Stimulated activated CD4-positive, alpha-beta T cell treated with anti-CD3 and anti-CD28 coated beads, Interleukin-4, amount 100 ng/mL, for 24 hours (primary cell): ENCODE data around the gene ASXL1.

Source experiments
- DNase-seq: peaks from one replicate; pipeline ENCODE4 v3.0.0-alpha.2; 2020

The ASXL1 gene

DNA sequence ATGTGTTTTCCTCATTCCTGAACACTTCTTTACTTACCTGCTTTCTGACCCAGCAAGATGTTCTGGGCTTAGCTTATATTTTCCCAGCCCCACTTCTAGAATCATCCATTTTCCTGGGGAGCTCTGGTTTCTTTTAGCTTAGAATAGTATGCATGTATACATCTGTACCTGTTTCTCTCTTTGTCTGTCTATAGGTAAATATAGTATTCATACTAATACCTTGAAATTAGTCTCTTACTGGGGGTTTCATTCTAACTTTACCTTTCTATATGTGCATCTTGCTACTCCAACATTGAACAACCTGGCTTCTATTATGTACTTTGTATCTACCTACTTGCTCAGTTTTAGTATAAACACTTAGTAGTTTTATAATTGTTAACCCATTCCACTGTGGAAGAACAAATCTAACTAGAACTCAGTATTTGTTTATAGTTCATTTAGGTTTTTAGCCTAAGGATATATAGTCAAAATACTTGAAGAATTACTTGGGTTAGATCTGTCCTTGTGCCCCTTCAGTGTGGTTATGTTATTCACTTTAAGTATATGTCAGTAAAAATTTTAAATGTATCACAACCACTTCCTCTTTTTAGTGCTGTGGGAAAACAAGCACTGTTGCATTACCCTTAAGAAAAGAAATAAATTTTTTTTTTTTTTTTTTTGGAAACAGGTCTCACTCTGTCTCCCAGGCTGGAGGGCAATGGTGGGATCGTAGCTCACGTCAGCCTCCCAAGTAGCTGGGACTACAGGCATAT, 54.0 kb downstream of the ASXL1 start:
- no peak for DNase-seq

DNA sequence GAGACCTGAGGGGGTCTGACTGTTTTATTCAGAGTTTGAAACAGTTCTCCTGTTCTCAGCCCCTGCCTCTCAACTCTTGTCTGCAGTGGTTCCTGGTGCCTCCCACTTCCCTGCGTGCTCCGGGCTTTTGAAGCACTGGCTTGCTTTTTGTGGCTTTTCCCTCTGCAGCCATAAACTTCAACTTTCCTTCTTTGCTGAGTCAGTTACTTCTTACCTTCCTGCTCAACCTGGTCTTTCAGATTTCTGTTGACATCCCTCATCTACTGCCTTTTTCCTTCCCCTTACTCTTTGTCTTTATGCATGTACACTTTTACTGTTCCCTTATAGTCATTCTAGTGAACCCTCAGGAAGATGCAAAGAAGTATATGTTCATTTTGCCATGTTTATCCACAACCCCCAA, 57.4 kb downstream of the ASXL1 start:
- no peak for DNase-seq

DNA sequence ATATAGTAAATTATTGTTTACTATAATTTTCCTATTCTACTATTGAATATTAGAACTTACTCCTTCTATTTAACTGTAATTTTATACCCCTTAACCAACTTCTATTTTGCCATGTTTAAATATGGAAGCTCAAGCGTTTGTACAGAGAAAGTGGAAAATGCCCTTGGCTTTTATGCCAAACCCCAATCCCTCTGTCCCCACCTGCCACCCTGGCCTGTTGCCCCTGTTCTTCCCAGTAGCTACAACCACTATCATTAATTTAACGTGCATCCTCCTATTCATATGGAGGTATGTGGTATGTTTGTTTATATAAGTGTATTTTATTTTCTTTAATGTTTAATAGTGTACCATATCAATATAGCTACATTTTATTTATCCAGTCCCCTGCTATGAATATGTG, 58.1 kb downstream of the ASXL1 start:
- no peak for DNase-seq

DNA sequence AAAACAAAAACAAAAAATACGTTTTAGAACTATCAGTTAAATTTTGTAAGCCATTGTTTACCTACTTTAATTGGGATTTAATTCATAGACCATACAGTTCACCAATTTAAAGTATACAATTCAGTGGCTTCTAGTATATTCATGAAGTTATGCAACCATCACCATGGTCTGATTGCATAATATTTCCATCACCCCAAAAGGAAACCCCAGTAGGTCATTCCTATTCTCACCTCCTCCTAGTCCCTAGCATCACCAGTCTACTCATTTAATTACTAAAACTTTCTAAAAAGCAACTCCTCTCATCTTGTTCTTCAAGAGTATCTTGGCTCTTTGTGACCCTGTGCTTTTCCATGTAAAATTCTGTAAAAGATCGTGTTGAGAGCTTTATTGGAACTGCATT, 60.2 kb downstream of the ASXL1 start:
- no peak for DNase-seq

DNA sequence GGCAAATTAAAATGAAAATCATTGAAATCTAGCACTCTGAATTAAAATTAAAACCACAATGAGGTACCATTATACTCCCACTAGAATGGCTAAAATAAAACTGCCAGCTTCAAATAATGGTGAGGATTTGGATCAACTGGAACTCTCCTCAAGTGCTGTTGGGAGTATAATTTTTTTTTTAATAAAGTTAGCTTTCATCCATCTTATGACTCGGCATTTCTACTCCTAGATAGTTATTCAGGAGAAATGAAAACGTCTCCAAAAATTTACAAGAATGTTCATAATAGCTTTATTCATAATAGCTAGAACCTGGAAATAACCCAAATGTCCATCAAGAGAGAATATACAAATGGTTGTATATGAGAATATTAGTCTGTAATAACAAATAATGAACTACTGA, 63.2 kb downstream of the ASXL1 start:
- no peak for DNase-seq

DNA sequence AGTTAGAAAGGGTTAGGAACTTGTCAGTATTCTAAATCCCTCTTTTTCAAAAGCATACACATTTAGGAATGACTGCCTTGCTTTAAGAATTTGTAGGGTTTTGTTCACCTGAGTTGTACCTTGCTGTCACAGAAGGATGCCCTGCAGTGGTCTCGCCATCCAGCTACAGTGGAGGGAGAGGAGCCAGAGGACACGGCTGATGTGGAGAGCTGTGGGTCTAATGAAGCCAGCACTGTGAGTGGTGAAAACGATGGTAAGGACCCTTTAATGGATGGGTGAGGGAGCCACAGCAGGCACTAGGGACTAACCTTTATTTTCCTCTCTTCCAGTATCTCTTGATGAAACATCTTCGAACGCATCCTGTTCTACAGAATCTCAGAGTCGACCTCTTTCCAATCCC, 69.9 kb downstream of the ASXL1 start:
- DNase-seq: no peak

DNA sequence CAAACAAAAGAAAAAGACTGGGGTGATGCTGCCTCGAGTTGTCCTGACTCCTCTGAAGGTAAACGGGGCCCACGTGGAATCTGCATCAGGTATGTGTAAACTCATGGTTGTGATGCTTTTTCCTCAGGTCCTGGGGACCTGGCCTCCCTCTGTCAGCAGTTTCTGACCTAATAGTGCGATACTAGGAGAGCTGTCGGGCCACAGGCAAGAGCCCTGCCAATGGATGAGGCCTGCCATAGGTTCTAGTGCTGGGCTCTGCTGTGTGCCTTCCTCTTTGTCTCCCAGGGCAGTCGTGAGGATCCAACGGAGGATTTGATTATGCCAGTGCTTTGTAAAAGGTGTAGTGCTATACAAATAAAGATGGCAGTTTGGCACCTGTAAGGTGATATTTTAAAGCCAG, 71.2 kb downstream of the ASXL1 start:
- no peak for DNase-seq

DNA sequence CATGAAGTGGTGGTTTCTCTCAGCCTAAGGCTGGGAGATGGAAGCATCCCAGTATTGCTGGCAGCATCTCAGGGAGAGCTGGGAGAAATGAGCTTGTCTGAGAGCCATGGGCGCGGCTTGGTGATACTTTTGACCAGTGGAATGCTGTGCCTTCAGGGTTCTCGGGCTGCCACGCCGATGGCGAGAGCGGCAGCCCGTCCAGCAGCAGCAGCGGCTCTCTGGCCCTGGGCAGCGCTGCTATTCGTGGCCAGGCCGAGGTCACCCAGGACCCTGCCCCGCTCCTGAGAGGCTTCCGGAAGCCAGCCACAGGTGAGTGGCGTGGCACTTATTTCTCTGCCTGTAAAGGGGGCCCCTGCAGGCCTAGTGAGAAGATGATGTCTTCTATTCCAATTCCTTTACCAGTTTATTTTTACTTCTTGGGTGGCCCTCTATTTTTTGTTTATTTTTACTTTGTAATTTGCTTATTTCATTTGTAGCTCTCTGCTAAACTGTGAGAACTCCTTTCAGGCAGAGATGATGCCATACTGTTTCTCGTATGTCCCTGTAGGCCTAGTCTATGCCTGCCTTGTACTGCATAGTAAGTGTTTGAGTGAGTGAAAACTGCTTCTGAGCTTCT, 71.7 kb downstream of the ASXL1 start:
- no peak for DNase-seq

DNA sequence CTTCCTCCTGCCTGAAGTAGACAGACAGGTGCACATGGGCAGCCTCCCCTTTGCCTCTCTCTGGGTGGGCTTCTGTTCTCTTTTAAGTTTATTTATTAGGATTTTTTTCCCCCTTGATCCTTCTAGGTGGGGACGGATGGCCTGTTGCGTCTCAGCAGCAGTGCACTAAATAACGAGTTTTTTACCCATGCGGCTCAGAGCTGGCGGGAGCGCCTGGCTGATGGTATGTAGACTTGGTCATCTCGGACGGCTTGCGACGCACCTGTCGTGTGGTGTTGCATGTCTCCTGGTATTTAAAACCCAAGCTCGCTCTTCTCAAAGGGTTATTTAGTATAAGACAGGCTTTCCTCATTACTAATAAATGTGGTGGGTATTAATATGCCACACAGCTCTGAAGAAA, 73.3 kb downstream of the ASXL1 start:
- no peak for DNase-seq

DNA sequence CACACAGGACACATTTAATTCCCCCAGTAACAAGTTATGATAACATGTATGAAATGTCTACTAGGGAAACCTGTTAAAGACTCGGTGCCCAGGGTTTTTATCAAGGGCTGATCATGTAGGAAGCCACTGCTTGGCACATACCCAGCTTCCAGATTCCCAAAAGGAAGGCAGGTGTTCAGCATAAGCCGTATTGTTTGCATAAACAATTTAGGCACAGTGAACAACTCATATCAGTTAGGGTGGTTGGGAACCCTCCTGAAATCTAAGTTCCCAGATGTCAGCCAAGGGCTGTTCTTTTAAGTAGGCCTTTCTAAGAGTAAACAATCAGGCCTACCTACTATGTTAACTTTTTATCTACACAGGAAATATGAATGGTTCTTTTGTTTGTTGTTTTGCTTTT, 74.1 kb downstream of the ASXL1 start:
- no peak for DNase-seq

DNA sequence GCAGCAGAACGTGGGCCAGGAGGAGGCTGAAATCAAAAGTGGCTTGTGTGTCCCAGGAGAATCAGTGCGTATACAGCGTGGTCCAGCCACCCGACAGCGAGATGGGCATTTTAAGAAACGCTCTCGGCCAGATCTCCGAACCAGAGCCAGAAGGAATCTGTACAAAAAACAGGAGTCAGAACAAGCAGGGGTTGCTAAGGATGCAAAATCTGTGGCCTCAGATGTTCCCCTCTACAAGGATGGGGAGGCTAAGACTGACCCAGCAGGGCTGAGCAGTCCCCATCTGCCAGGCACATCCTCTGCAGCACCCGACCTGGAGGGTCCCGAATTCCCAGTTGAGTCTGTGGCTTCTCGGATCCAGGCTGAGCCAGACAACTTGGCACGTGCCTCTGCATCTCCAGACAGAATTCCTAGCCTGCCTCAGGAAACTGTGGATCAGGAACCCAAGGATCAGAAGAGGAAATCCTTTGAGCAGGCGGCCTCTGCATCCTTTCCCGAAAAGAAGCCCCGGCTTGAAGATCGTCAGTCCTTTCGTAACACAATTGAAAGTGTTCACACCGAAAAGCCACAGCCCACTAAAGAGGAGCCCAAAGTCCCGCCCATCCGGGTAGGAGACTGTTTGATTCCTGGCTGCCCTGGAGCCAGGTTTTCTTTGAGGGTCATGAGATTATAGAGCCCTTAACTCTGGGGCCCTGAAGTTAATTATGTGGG, 75.3 kb downstream of the ASXL1 start:
- DNase-seq: no peak

DNA sequence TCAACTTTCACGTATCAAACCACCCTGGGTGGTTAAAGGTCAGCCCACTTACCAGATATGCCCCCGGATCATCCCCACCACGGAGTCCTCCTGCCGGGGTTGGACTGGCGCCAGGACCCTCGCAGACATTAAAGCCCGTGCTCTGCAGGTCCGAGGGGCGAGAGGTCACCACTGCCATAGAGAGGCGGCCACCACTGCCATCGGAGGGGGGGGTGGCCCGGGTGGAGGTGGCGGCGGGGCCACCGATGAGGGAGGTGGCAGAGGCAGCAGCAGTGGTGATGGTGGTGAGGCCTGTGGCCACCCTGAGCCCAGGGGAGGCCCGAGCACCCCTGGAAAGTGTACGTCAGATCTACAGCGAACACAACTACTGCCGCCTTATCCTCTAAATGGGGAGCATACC, 76.3 kb downstream of the ASXL1 start:
- DNase-seq: no peak

DNA sequence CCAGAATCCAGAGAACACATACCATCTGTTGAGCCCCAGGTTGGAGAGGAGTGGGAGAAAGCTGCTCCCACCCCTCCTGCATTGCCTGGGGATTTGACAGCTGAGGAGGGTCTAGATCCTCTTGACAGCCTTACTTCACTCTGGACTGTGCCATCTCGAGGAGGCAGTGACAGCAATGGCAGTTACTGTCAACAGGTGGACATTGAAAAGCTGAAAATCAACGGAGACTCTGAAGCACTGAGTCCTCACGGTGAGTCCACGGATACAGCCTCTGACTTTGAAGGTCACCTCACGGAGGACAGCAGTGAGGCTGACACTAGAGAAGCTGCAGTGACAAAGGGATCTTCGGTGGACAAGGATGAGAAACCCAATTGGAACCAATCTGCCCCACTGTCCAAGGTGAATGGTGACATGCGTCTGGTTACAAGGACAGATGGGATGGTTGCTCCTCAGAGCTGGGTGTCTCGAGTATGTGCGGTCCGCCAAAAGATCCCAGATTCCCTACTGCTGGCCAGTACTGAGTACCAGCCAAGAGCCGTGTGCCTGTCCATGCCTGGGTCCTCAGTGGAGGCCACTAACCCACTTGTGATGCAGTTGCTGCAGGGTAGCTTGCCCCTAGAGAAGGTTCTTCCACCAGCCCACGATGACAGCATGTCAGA, 77.4 kb downstream of the ASXL1 start:
- DNase-seq: no peak

DNA sequence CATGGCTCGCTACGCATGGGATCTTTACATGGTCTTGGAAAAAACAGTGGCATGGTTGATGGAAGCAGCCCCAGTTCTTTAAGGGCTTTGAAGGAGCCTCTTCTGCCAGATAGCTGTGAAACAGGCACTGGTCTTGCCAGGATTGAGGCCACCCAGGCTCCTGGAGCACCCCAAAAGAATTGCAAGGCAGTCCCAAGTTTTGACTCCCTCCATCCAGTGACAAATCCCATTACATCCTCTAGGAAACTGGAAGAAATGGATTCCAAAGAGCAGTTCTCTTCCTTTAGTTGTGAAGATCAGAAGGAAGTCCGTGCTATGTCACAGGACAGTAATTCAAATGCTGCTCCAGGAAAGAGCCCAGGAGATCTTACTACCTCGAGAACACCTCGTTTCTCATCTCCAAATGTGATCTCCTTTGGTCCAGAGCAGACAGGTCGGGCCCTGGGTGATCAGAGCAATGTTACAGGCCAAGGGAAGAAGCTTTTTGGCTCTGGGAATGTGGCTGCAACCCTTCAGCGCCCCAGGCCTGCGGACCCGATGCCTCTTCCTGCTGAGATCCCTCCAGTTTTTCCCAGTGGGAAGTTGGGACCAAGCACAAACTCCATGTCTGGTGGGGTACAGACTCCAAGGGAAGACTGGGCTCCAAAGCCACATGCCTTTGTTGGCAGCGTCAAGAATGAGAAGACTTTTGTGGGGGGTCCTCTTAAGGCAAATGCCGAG, 78.2 kb downstream of the ASXL1 start:
- DNase-seq: no peak

DNA sequence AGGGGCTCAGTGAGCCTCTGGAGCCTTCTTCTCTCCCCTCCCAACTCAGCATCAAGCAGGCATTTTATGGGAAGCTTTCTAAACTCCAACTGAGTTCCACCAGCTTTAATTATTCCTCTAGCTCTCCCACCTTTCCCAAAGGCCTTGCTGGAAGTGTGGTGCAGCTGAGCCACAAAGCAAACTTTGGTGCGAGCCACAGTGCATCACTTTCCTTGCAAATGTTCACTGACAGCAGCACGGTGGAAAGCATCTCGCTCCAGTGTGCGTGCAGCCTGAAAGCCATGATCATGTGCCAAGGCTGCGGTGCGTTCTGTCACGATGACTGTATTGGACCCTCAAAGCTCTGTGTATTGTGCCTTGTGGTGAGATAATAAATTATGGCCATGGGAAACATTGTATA, 78.8 kb downstream of the ASXL1 start:
- DNase-seq: no peak

DNA sequence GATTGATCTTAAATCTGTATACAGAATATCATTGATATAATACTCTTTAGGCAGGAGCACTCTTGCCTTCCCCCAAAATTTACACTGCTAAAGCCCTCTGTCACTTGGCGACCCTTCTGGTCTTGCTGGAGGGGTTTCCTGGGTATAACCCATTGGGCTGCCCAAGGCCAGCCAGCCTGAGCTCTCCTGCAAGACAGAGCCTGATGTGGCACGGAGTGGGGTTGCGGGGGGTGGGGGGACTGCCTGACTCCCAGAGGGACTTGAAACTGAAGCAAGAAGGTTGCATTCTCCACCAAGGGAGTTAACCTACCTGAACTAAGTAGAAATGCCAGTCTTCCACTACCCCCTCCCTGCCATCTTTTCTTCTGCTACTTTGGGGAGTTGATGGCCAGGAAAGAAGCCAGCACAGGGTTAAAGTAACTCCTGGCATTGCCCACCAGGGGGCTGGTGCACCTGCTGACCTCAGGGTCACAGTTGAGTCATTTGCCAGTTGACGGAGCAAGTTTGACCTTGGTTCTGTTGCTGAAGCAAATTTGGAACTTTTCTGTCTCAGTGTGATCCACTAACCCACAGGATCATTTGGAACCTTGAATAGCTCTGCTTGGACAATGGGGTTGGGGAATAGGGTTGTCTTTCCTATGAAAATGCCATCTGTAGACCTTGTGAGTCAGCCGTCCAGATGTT, 79.4 kb downstream of the ASXL1 start:
- DNase-seq: no peak

DNA sequence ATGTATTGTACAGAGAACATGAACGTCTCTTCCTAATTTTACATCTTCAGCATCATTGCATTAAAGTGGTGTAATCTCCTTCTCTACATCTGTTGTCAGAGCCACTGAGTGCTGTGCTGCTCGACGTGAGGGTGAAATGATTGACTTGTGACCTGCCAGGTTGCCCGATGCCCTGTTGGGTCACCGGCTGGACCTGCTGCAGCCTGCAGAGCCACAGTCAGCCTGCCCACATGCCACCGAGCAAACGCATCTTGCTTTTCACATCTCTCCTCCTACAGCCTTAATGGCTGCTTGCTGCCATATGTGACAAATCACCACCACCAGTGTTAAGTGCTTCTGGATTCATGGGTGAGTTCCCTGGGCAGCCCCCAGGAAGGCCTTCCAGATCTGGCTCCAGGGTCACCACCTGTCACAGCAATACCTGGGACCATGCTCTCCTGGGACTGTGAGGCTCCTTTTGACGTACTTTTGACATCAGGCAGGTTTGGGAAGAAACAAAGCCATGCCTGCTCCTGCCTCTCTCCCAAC, 80.3 kb downstream of the ASXL1 start:
- no peak for DNase-seq

DNA sequence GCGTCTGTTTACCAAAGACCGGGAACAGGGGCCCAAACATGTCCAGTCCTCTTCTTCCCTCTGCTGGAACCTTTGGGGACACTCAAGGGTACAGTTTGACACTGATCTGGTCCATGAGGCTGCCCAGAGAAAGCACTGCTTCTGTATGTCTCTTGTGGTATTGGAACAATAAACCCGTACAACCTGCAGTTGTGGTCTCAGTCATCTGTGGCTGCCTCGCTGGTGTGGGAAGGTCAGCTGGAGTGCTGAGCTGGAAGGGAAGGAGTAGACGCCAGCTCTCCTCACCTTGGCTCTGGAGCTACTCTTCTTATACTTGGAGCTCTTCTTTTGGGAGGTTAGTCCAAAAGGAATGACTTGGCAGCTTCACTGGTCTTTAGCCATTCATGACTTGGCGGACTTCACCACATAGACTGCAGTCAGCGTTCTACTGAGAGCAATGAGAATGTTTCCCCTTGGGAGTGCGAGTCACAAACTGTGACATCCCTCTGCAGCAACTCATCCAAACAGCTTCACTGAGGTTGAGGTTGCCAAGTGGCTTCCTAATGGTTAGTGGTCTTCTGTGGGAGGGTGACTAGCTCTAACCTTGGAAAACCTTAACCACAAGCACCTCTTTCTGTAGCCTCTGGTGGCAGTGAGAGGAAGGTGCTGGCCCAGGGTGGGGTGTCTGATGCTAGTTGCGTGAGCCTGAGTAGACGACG, 81.2 kb downstream of the ASXL1 start:
- DNase-seq: peak; percentile 47

DNA sequence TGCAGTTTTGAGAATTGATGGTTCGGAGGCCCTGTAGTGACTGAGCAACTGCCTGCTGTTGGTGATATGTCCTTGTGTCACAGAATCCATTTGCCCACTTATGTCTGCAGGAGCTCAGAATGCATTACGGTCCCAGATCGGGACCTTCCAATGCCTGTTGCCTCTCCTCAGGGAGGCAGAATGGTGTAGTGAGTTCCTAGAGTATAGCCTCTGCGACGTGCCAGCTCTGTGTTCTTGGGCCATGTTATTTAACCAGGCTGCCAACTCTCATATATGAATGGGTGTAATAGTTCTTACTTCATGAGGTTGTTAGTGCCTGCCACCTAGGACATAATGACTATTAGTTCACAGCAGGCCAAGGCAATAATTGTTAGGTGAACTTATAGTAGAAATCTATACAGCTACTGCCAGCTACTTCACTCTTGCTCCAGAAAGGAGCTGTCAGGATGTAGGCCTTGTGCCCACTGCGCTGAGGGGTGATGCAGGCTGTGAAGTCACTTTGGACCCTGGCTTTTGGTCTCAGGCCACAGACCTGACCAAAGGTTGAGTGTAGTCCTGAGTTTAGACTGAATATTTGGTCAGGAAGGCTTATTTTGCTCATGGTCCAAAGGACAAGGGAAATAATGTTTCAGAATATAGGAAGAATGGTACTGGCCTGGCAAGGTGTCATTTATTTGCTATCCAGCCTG, 82.1 kb downstream of the ASXL1 start:
- DNase-seq: no peak

DNA sequence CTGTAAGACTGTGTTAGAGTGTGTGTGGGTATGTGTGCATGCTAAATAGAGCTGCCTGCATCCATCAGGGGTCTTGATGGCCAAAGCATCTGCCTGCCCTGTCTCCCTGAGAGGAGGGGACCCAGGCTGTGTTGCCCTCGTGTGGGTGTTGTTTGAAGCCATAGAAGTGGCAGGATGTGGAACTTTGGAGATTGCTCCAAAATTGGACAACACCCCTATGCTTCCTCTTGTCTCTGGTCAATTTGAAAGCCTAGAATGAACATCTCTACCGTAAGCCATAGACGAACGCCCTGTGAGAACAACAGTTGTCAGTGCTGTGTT, 82.6 kb downstream of the ASXL1 start:
- DNase-seq: no peak

DNA sequence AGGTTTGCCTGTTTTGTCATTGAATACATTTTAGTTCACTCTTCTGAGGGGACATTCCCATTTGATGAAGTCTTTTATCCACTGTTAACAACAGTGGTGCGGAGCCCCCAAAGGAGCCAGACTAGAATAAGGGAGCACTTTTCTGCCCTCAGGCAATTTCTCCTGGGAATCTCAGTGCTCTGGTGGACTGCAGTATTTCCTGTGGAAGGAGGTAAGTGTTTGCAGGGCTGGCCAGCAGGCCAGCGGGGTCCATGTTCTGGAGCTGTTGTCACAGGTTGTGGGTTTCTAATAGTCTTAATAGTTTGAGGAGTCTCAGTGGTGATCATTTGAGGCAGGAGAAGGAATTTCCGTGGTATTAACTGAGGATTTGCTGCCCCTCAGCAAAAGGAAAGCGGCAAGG, 83.5 kb downstream of the ASXL1 start:
- no peak for DNase-seq
